K562 (cell line): Measurements from ENCODE around the gene BBC3. TPM values are rescaled to one million over a fixed set of nuclear protein-coding genes. Genes with fewer than 3 reads are reported as not detected.

Source experiments
- CAMTA2 ChIP-seq: fragments of 250-450 bp; sonication (Bioruptor Pico); conservative IDR thresholded peaks from 2 replicates; pipeline ENCODE4 v1.5.1; 2022
- CREM ChIP-seq: IDR thresholded peaks from 2 replicates; pipeline ENCODE4 v1.6.1; 2014; ENCODE audit warnings: antibody characterized with exemption, low read depth
- DLX4 ChIP-seq: fragments of 250-450 bp; sonication (Bioruptor Pico); IDR thresholded peaks from 2 replicates; pipeline ENCODE4 v1.6.1; 2021; ENCODE audit warnings: mild to moderate bottlenecking
- ELF2 ChIP-seq: fragments of 250-450 bp; sonication (Bioruptor Pico); IDR thresholded peaks from 2 replicates; pipeline ENCODE4 v1.5.0; 2021; ENCODE audit warnings: mild to moderate bottlenecking
- HCFC1 ChIP-seq: IDR thresholded peaks from 2 replicates; pipeline ENCODE4 v1.6.1; 2012; ENCODE audit warnings: low read depth, low read length, improper control_type of control experiment
- HOXB6 ChIP-seq: fragments of 250-450 bp; sonication (Bioruptor Pico); IDR thresholded peaks from 2 replicates; pipeline ENCODE4 v1.5.1; 2022; ENCODE audit warnings: mild to moderate bottlenecking, borderline replicate concordance
- MAFF ChIP-seq: IDR thresholded peaks from 2 replicates; pipeline ENCODE4 v1.6.1; 2012; ENCODE audit warnings: low read length, improper control_type of control experiment
- NELFE ChIP-seq: IDR thresholded peaks from 2 replicates; pipeline ENCODE4 v1.6.1; 2011; ENCODE audit warnings: mild to moderate bottlenecking; ENCODE audit not compliant: insufficient read depth, insufficient read length
- NFIX ChIP-seq: fragments of 250-450 bp; sonication (Bioruptor Pico); IDR thresholded peaks from 2 replicates; pipeline ENCODE4 v1.4.0; 2020; ENCODE audit warnings: low read depth, mild to moderate bottlenecking, moderate library complexity
- NR2F6 ChIP-seq: fragments of 450-650 bp; formaldehyde crosslinking; IDR thresholded peaks from 2 replicates; pipeline ENCODE4 v1.4.0; 2020; ENCODE audit warnings: mild to moderate bottlenecking
- PTTG1 ChIP-seq: fragments of 450-650 bp; IDR thresholded peaks from 2 replicates; pipeline ENCODE4 v1.6.1; 2016; ENCODE audit warnings: low read depth, mild to moderate bottlenecking, missing genetic modification characterization, missing compliant biosample characterization
- SMARCA4 ChIP-seq: fragments of 450-650 bp; IDR thresholded peaks from 2 replicates; pipeline ENCODE4 v1.6.1; 2016
- TAF7 ChIP-seq: fragments of 450-650 bp; IDR thresholded peaks from 2 replicates; pipeline ENCODE4 v1.6.1; 2016; ENCODE audit warnings: missing genetic modification characterization, missing compliant biosample characterization
- ZBTB43 ChIP-seq: sonication (generic); formaldehyde crosslinking; IDR thresholded peaks from 2 replicates; pipeline ENCODE4 v1.8.0; 2023; ENCODE audit warnings: mild to moderate bottlenecking, missing genetic modification reagents
- ZBTB8A ChIP-seq: fragments of 450-650 bp; IDR thresholded peaks from 2 replicates; pipeline ENCODE4 v1.6.1; 2018; ENCODE audit warnings: mild to moderate bottlenecking, moderate library complexity; ENCODE audit not compliant: partially characterized antibody
- ZNF3 ChIP-seq: fragments of 250-450 bp; sonication (Bioruptor Pico); IDR thresholded peaks from 2 replicates; pipeline ENCODE4 v1.5.0; 2021; ENCODE audit warnings: mild to moderate bottlenecking, moderate library complexity
- ZNF41 ChIP-seq: fragments of 250-450 bp; sonication (Bioruptor Pico); conservative IDR thresholded peaks from 2 replicates; pipeline ENCODE4 v1.4.0; 2020; ENCODE audit warnings: mild to moderate bottlenecking
- ZNF431 ChIP-seq: sonication (generic); formaldehyde crosslinking; IDR thresholded peaks from 2 replicates; pipeline ENCODE4 v1.8.0; 2022; ENCODE audit warnings: mild to moderate bottlenecking, missing genetic modification reagents
- ZNF57 ChIP-seq: fragments of 450-650 bp; formaldehyde crosslinking; IDR thresholded peaks from 2 replicates; pipeline ENCODE4 v1.4.0; 2020; ENCODE audit warnings: mild to moderate bottlenecking, moderate library complexity
- polyA plus RNA-seq, 8 experiments: library from polyadenylated mRNA; depleted of rRNA in 4 of 8; stranded (reverse) in 5 of 8; unstranded in 3 of 8; fragments of >200 nt; fragmentation: Nextera tagmentation in 2 of 8; fragmentation: Illumina TruSeq in 1 of 8; extraction: Ambion mirVana in 2 of 8; extraction: Trizol in 1 of 8; gene quantifications; 2 replicates each; pipeline versions ENCODE4 v1.2.1 to v1.2.3, GENCODE V29; 2011 to 2014; ENCODE audit warnings: inconsistent platforms in 1 of 8, missing spikeins in 1 of 8
- total RNA-seq, 7 experiments: library from RNA; depleted of rRNA in 6 of 7; stranded (reverse); fragments of >200 nt in 6 of 7; fragmentation: Illumina TruSeq in 2 of 7; extraction: Trizol in 2 of 7; gene quantifications; 2 replicates each; pipeline versions ENCODE4 v1.2.1 to v1.2.3, GENCODE V29; 2011 to 2021; ENCODE audit warnings: low replicate concordance in 1 of 7
- TF ChIP-seq, protein P1 (sequence below), 2 experiments: fragments of 150-350 bp in 1 of 2; IDR thresholded peaks; 2 replicates each; pipeline ENCODE4 v1.6.1; 2012 to 2016; ENCODE audit warnings: low read depth in 2 of 2, low read length in 2 of 2, mild to moderate bottlenecking in 1 of 2, moderate library complexity in 1 of 2
- TF ChIP-seq, protein P2 (sequence below): fragments of 450-650 bp; IDR thresholded peaks from 2 replicates; pipeline ENCODE4 v1.6.1; 2018; ENCODE audit warnings: mild to moderate bottlenecking, low read depth; ENCODE audit not compliant: partially characterized antibody

The BBC3 gene
- total and polyA plus RNA-seq, 9 of the 15 experiments (the other 6 are each of a cell fraction or from before 2014, with no cell fraction given), result 0.15 to 30.7 (median 4.8) TPM

- TF ChIP-seq ZBTB43 (CRISPR knock-in tag), result peak; percentile 91
- TF ChIP-seq TAF7 (tag), result peak; percentile 54; the same call in 1 of the 2 replicates
- peak; percentile 54 for TF ChIP-seq HCFC1
- peak; percentile 77 for TF ChIP-seq ELF2 (CRISPR knock-in tag)
- TF ChIP-seq ZNF3 (CRISPR knock-in tag), result no peak
- TF ChIP-seq ZNF41 (CRISPR knock-in tag), result no peak
- TF ChIP-seq, protein P1, sequence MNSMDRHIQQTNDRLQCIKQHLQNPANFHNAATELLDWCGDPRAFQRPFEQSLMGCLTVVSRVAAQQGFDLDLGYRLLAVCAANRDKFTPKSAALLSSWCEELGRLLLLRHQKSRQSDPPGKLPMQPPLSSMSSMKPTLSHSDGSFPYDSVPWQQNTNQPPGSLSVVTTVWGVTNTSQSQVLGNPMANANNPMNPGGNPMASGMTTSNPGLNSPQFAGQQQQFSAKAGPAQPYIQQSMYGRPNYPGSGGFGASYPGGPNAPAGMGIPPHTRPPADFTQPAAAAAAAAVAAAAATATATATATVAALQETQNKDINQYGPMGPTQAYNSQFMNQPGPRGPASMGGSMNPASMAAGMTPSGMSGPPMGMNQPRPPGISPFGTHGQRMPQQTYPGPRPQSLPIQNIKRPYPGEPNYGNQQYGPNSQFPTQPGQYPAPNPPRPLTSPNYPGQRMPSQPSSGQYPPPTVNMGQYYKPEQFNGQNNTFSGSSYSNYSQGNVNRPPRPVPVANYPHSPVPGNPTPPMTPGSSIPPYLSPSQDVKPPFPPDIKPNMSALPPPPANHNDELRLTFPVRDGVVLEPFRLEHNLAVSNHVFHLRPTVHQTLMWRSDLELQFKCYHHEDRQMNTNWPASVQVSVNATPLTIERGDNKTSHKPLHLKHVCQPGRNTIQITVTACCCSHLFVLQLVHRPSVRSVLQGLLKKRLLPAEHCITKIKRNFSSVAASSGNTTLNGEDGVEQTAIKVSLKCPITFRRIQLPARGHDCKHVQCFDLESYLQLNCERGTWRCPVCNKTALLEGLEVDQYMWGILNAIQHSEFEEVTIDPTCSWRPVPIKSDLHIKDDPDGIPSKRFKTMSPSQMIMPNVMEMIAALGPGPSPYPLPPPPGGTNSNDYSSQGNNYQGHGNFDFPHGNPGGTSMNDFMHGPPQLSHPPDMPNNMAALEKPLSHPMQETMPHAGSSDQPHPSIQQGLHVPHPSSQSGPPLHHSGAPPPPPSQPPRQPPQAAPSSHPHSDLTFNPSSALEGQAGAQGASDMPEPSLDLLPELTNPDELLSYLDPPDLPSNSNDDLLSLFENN (IDR thresholded peaks at IDR 0.05; ENCODE audit: low read depth in 2 of 2, low read length in 2 of 2), result peak in 1 of 2 experiments; percentile 95; a peak in 2 of 4 replicates
- TF ChIP-seq NR2F6, result no peak
- TF ChIP-seq CREM, result peak; percentile 66
- peak; percentile 67; the same call in 1 of the 2 replicates for TF ChIP-seq ZNF431
- TF ChIP-seq ZNF57, result no peak
- TF ChIP-seq DLX4 (CRISPR knock-in tag), result no peak
- TF ChIP-seq MAFF, result no peak
- no peak for TF ChIP-seq NFIX (CRISPR knock-in tag)
- no peak for TF ChIP-seq HOXB6 (CRISPR knock-in tag)
- no peak for TF ChIP-seq CAMTA2 (CRISPR knock-in tag)
- TF ChIP-seq SMARCA4, result peak; percentile 87
- TF ChIP-seq, protein P2, sequence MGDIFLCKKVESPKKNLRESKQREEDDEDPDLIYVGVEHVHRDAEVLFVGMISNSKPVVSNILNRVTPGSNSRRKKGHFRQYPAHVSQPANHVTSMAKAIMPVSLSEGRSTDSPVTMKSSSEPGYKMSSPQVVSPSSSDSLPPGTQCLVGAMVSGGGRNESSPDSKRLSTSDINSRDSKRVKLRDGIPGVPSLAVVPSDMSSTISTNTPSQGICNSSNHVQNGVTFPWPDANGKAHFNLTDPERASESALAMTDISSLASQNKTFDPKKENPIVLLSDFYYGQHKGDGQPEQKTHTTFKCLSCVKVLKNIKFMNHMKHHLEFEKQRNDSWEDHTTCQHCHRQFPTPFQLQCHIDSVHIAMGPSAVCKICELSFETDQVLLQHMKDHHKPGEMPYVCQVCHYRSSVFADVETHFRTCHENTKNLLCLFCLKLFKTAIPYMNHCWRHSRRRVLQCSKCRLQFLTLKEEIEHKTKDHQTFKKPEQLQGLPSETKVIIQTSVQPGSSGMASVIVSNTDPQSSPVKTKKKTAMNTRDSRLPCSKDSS, result no peak
- TF ChIP-seq PTTG1 (tag), result no peak
- TF ChIP-seq NELFE, result no peak
- TF ChIP-seq ZBTB8A, result no peak
Measured at GRCh38 chr19:47243776-47244547, 13.0 kb upstream of the BBC3 start (continued).
